Stimulated activated CD4-positive, alpha-beta T cell treated with anti-CD3 and anti-CD28 coated beads, Interleukin-12 subunit alpha, Interleukin-12 subunit beta, amount 100 ng/mL, for 4 hours (primary cell): ENCODE data around the gene GNAT1.
A peak's percentile ranks its signal among the peaks of the same experiment; 100 is the strongest.
"Not testable (repeated sequence)": the region's sequence is repeated elsewhere in the genome, so short reads cannot be mapped to it uniquely, and the experiment has no call there.

Experiments used
- DNase-seq: peaks from one replicate; pipeline ENCODE4 v3.0.0-alpha.2; 2020

Gene GNAT1

DNA sequence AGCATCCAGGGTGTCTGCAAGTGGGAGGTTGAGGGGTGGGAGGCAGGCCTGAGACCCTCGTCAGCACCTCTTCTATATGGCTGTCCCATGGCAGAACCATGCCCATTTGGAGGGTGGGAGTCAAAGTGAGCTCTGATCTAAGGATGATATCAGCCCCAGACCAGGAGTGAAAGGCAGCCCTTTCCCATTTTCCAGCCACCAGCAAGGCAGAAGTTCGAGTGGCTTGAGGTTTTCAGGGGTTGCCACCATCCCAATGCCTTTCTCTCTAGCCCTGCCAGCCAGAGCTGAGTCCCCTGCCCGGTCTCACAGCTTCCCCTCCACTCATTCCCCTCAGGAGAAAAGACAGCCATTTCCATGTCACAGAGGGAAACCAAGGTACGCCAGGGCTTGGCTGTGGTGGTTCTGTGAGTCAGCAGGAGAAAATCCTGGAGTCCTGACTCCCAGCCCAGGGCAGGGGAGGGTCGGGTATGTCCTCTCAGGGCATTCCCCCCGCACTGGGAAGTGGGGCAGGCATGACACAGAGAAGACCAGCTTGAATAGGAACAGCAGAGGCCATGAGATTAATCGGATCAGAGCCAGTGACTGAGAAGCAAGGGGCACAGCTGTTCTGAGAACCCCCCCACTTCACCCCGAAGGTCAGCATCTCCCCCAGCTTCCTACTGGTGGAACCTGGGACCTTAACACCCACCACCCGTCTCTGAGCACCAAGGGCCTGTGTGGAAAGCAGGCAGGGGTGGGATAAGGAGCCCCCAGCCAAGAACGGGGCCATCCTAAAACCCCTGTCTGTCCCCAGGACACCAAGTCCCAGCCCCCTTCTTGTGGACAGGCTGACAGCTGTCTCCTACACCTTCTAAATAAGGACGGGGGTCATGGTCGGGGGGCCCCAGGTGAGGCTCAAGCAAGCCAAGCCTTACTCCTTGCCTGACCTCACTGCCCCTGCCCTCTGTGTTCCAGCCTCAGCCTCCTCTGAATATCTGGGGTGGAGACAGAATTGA is 12.7 kb downstream of the GNAT1 start:
- no peak for DNase-seq

DNA sequence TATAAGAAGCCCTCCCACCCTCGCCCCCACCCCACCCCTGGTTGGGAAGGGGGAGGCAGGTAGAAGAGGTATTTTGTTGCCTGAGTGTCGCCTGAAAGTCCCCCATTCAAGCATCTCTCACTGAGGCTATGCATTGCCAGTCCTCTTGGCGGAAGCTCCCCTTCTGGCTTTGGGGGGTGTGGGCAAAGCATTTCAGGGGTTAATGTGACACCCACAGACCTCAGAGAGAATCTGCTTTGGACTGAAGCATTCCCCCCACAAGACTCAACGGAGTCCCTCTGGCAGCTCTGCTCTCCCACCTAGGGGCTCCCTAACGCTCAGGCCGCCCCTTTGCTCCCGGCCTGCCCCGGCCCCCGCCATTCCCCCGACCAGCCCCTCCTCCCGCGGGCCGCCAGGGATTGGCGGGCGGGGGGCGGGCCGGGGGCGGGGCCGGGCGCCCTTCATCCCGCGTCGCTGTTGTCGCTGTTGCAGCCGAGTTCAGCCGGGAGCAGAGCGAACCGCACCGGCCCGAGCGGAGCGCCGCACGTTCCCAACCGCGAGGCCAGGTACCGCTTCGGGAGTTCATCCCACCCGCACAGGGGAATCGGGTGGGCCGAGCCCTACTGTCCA is 13.5 kb downstream of the GNAT1 start, which contains the start of gene SLC38A3:
TSS of gene SLC38A3 (plus strand) at position 468 of the 609 bp plus-strand sequence. CDS start 8,929 bp downstream, outside the sequence.
- no peak for DNase-seq

- peak; percentile 23 for DNase-seq
Observed at GRCh38 chr3:50205413-50206276, 14.2 kb downstream of the GNAT1 start.

DNA sequence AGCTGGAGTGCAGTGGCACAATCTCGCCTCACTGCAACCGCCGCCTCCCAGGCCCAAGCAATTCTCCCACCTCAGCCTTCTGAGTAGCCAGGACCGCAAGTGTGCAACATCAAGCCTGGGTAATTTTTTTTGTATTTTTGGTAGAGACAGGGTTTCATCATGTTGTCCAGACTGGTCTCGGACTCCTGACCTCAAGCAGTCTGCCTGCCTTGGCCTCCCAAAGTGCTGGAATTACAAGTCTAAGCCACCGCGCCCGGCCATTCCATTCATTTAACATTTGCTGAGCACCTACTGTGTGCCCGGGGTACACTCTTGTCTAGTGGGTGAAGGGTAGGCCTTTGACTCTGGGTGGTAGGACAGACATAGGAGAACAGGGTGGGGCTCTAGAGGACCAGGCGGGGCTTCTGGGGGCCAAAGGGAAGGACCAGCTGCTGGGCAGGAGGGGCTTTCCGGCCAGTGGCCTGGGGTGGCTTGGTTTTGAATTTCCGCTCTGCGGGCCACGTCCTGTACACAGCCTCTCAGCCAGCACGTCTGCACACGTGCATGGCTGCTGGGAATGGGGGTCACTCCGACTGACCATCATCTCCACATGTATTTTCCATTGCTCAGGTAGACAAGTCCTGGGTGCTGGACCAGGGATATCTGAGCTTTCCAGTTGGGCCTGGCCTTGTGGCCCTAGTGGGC is 16.1 kb downstream of the GNAT1 start:
- DNase-seq: no peak

GRCh38 chr3:50208677-50209344 is 17.4 kb downstream of the GNAT1 start:
- DNase-seq: no peak

DNA sequence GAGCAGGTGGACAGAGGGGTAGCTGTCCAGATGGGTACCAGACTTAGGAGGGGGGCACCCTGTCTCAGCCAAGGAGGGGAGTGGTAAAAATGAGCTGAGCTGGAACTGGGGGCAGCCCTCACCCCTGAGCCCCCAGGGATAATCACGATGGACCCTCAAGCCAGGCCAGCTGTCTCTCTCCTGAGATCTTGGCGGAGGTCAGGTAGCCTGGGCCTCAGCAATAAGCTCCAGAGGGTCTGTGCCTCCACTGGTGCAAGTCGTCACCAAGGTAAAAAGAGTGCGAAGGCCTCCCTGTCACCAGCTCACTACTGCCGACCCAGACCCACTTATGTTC is 18.7 kb downstream of the GNAT1 start:
- no peak for DNase-seq

GRCh38 chr3:50210510-50211367 is 19.3 kb downstream of the GNAT1 start:
- no peak for DNase-seq

- not testable (repeated sequence) for DNase-seq
Observed at GRCh38 chr3:50211368-50211717, 19.9 kb downstream of the GNAT1 start.

- DNase-seq: no peak
Observed at GRCh38 chr3:50211930-50212329, 20.5 kb downstream of the GNAT1 start.

DNA sequence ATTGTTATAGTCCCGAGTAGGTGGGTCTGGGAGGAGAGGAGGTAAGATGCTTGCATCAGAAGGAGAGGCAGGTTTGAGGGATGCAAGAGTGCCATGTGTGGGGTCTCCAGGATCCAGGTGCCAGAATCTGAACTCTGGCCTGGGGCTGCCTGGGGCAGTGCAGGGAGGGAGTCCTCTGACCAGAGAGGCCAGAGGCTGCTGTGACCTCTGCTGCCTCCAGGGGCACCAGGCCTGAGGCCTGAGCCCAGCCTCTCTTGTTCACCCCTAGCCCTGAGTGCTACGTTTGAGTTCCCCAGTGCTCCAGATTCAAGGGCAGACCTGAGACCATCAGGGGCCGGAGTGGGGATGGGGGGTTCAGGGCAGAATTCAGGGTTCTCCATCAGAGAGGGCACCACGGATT is 21.1 kb downstream of the GNAT1 start:
- no peak for DNase-seq

DNA sequence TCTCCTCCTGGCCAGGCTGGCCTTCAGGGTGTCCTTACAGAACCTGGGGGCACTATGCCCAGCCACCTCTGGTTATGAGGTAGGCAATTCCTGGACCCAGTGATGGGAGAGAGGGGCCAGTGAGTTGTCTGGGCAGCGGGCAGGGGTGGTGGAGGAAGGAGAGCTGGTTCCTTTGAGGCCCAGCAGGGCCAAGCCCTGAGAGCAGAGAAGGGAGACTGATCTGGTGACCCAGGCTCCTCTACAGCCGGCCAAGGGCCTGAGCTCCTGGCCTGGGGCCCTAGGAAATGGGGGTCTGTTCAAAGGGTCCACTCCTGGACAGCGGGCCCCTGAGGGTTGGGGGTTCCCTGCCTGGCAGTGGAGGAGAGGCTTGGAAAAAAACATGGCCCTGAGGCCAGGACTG is 21.6 kb downstream of the GNAT1 start:
- no peak for DNase-seq

- DNase-seq: no peak
Observed at GRCh38 chr3:50213373-50213772, 22.0 kb downstream of the GNAT1 start.

- DNase-seq: no peak
Observed at GRCh38 chr3:50214824-50215223, 23.4 kb downstream of the GNAT1 start.

GRCh38 chr3:50215529-50215928 is 24.1 kb downstream of the GNAT1 start:
- no peak for DNase-seq

DNA sequence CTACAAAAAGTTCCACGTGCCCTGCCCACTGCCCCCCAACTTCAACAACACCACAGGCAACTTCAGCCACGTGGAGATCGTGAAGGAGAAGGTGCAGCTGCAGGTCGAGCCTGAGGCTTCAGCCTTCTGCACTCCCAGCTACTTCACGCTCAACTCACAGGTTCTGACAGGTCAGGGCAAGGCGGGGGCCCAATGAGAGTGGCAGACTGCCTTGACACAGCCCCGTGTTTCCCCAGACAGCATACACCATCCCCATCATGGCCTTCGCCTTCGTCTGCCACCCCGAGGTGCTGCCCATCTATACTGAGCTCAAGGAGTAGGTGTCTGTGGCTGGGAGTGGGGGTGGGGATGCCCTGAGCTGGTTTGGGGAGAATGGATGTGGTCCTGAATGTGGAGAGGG is 26.3 kb downstream of the GNAT1 start:
- no peak for DNase-seq

GRCh38 chr3:50218448-50218847 is 27.0 kb downstream of the GNAT1 start:
- no peak for DNase-seq

- no peak for DNase-seq
Observed at GRCh38 chr3:50219285-50219684, 27.9 kb downstream of the GNAT1 start.

DNA sequence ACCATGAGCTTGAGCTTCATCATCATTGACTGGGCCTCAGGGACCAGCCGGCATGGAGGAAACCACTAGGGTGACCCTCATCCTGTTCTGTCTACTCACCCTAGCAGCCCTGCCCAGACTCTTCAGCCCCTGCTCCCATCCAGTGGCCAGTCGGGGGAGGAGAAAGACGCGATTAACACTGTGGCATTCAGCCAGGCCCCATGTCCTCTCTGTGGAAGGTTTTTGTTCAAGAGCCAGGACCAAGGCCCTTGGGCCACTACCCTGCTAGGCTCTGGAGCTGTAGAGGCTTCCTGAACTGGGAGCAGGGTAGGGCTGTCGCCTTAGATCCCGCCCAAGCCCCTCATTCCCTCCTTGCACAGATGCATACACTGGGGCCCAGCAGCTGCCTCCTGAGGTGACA is 28.7 kb downstream of the GNAT1 start:
- DNase-seq: no peak

GRCh38 chr3:50221051-50221410 is 29.6 kb downstream of the GNAT1 start:
- DNase-seq: no peak

- DNase-seq: no peak
Observed at GRCh38 chr3:50221411-50222168, 30.2 kb downstream of the GNAT1 start.

- no peak for DNase-seq
Observed at GRCh38 chr3:50222169-50222528, 30.7 kb downstream of the GNAT1 start.
